Fibroblast of the aortic adventitia (primary cell): ENCODE results near the gene KCTD13. TPM values are rescaled to one million over a fixed set of nuclear protein-coding genes. Genes with fewer than 3 reads are reported as not detected.

Experiments used
- DNase-seq: peaks from one replicate; pipeline ENCODE4 v3.0.0-alpha.2; 2010; ENCODE audit warnings: low read depth
- H3K4me3 ChIP-seq: 2 replicates; pipeline ENCODE4 v1.5.1; 2011; ENCODE audit warnings: low read depth, mild to moderate bottlenecking, control low read depth, low read length, moderate library complexity
- total RNA-seq: library from RNA; depleted of rRNA; stranded (reverse); fragments of >200 nt; gene quantifications from 2 replicates; pipeline ENCODE4 v1.2.3, GENCODE V29; 2012; ENCODE audit warnings: low replicate concordance
- TF ChIP-seq, protein P1 (sequence below): IDR thresholded peaks from 2 replicates; pipeline ENCODE4 v1.5.1; 2011; ENCODE audit warnings: mild to moderate bottlenecking, low read length, control low read depth, inconsistent platforms; ENCODE audit not compliant: insufficient read depth

Gene KCTD13
- total RNA-seq, 1 donor, result 12.5 TPM

DNA sequence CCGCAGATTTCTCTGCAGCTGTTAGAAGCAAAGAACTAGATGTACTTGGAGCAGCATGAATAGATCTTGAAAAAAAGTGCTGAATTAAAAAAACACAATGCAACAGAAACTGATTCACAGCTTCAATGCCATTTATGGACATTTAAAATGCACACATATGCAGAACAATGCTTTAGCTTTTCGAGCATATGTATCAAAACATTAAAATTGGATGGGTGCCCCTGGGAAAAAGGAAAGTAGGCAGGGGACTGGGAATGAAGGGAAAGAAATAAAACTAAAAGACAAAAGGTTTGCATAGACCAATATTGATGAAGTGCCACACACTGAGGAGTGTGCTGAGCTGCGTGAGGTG lies 5.0 kb downstream of the KCTD13 start:
- no peak for DNase-seq
- TF ChIP-seq, protein P1, sequence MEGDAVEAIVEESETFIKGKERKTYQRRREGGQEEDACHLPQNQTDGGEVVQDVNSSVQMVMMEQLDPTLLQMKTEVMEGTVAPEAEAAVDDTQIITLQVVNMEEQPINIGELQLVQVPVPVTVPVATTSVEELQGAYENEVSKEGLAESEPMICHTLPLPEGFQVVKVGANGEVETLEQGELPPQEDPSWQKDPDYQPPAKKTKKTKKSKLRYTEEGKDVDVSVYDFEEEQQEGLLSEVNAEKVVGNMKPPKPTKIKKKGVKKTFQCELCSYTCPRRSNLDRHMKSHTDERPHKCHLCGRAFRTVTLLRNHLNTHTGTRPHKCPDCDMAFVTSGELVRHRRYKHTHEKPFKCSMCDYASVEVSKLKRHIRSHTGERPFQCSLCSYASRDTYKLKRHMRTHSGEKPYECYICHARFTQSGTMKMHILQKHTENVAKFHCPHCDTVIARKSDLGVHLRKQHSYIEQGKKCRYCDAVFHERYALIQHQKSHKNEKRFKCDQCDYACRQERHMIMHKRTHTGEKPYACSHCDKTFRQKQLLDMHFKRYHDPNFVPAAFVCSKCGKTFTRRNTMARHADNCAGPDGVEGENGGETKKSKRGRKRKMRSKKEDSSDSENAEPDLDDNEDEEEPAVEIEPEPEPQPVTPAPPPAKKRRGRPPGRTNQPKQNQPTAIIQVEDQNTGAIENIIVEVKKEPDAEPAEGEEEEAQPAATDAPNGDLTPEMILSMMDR, result no peak
- no peak overlapping the region for H3K4me3 ChIP-seq

DNA sequence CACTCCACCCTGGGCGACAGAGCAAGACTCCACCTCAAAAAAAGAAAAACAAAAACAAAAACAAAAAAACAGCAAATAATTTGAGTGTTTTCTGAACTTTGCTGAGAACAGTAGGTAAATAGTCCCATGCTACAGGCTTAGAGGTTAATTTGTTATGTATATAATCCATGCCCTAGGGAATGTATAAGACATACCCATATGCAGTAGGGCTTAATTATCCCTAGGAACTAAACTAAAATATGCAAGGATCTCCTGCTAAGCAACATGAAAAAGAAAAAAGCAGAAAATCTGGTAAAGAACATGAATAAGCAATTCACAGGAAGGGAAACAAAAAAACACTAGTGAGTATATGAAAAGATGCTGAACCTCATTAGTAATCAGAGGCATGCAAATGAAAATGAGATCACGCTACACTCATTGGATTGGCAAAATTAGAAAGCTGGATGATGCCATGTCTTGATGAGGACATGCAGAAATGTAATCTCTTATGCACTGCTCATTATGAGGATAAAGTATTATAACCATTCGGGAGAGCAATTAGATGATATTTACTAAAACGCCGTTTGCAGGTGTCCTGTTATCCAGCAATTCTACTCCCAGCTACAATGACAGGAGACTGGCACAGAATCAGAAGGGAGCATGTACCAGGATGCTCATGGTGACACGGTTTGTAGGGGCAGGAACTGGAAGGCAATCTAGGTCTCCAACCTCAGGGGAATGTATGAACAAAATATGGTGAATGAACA lies 5.6 kb downstream of the KCTD13 start:
- H3K4me3 ChIP-seq, result no peak overlapping the region
- TF ChIP-seq, protein P1, result no peak
- no peak for DNase-seq

DNA sequence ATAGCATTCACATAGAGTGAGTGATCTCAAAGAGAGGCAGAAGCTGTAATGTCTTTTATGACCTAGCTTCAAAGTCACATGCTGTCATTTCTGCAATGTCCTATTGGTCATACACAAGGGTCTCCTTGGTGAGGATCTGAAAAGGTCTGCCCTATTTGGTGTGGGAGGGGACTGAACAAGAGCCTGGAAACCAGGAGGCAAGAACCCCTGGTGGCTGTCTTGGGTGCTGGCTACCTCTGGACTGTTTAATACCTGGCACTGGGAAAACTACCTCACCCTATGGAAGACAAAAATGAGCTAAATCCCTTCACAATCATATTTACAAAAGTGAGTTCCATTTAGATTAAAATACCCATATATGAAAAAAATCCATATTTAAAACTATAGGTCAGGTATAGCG lies 9.0 kb downstream of the KCTD13 start:
- DNase-seq, result no peak
- H3K4me3 ChIP-seq, result no peak overlapping the region
- TF ChIP-seq, protein P1, result no peak

DNA sequence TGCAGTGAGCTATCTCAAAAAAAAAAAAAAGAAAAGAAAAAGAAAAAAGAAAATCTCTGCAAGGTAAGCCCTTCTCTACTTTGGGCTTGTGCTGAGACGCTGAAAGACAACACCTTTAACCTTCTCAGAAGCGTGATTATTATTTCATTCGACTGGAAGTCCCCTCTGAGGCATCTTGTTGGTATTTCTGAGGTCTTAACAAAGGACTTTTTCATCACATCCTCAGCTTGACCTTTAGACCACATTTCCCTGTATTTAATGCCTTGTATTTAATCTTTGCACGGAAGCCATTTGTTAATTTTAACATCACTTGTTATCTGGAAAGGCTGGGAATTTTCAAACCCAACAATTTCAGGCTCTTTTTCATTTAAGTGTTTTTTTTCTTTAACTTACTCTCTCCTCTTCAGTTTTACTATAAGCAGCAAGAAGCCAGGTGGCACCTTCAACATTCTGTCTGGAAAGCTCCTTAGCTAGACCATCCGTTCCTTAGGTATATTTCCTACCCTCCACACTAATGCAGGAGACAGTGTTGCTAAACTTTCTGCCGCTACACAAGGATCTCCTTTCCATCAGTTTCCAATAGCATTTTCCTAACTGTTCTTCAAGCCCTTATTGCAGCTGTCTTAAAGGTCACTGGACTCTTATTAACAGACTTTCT lies 10.3 kb downstream of the KCTD13 start:
- DNase-seq, result no peak
- TF ChIP-seq, protein P1, result no peak
- H3K4me3 ChIP-seq, result no peak overlapping the region

DNA sequence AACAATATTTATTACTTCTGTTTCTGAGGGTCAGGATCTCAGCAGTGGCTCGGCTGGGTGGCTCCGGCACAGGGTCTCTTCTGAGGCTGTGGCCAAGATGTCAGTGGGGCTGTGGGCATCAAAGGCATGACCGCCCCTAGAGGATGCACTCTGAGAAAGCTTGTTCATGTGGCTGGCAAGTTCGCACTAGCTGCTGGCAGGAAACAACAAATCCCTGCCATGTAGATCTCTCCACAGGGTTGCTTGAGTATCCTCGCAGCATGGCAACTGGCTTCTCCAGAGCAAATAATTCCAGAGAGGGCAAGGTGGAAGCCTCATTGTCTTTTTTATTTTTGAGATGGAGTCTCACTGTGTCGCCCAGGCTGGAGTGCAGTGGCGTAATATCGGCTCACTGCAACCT lies 12.5 kb downstream of the KCTD13 start:
- TF ChIP-seq, protein P1, result no peak
- H3K4me3 ChIP-seq, result no peak overlapping the region
- no peak for DNase-seq

DNA sequence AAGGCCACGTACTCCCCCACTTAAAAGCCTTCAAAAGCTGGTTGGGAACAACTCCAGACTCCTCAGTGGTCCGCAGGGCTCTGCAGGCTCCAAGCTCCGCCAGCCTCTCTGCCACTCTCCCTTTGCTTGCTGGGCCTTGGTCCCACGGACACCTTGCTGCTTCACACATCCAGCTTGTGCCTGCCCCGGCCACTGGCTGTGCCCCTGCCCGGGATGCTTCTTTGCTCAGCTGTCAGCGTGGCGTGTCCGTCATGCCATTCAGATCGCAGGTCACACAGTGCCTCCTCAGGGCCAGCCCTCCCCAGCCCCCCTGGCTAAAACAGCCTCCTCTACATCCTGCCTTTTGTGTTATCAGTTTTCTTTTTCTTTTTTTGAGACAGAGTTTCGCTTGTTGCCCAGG lies 13.9 kb downstream of the KCTD13 start:
- TF ChIP-seq, protein P1, result no peak
- no peak for DNase-seq

More for the DNA sequence above, 13.9 kb downstream of the KCTD13 start:
- H3K4me3 ChIP-seq, result no peak overlapping the region
